RKO (cell line): Measurements from ENCODE around the gene SIK3.

Experiments
- DNase-seq: peaks from one replicate; pipeline ENCODE4 v3.0.0-alpha.2; 2016; ENCODE audit warnings: low spot score

SIK3 gene

GRCh38 chr11:116930177-116930576, 168.1 kb downstream of the SIK3 start:
- DNase-seq: no peak

DNA sequence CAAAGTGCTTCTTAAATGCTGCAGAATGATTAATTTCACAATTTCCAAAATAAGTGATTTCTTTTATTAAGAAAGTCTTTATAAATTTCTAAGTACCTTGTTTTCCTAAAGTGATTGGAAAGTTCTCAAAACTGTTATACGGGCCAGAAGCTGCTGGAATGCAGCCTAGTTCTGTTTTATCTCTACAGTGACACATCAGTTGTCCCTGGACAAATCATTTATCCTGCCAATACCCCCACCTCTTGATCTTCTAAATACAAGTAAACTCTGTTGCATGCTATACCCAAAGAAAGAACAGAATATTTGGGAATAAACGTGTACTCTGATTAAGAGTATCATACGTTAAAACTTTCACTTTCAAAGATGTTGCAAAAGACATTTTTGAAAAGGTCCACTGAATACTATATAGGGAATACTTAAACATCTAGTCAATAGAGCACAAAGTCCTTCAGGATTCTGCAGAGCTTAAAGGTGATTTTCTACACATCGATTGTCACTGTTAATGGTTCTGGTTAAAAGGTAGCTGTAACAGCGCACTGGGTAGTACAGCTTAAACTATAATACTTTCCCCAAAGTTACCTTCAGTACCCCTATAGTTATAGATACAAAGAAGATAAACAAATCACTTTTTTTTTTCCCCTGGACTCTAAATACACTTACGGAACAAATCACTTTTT, 168.7 kb downstream of the SIK3 start:
- no peak for DNase-seq

DNA sequence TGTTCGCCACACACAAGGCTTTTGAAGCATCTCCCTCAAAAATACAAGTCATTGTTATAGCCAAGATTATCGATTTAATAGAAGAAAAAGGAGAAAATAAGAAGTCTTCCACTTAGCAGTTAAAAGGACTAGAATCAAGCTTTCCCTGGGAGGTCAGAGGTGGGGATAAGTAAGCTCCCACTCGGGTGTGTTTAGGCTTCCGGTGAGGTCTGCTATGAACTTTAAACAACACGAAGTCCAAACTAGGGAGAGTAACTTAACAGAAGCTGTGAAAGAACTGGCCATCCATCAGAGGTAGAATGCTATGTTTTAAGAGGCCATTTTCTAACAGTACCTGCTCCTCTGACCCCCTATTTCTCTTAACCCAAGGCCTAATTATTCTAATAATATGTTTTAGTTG, 169.4 kb downstream of the SIK3 start:
- no peak for DNase-seq

DNA sequence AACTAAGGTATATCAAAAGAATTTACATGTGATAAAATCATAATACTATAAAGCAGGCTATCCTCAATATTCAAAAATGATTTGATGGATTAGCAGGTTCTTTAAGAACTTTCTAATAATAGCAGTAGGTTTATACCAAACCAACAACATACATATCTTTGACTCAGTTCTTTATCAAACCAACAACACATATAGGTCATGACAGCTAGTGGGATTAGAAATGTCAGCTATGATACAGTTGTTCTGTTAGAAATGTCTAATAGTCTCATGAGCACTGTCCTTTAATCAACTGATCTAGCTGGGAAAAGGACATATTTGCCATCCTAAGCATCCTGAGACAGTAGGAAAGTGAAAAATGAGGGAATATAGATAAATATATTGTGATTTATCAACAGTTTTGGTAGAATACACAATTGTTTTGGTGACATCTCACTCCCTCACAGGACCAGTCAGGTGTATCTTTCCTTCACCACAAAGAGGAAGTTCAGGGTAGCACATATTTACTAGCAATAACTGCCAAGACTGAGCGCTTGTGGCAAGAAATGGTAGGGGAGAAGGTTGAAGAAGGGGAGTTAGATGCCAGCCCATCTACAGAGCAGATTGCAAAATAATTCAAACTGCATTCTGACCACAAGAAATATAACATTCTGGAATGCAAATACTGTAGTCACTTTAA, 170.0 kb downstream of the SIK3 start:
- no peak for DNase-seq

GRCh38 chr11:116927163-116927974, 170.9 kb downstream of the SIK3 start:
- DNase-seq: peak; percentile 15

DNA sequence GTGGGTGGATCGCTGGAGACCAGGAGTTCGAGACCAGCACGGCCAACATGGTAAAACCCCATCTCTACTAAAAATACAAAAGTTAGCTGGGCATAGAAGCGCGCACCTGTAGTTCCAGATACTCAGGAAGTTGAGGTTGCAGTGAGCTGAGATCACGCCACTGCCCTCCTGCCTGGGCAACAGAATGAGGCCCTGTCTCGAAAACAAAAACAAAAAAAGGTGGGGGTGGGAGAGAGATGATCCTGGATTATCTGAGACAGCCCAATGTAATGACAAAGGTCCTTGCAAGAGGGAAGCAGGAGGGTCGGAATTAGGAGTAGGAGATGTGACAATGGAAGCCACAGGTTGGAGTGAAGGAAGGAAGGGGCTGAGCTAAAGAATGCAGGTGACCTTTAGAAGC, 173.2 kb downstream of the SIK3 start:
- no peak for DNase-seq

- DNase-seq: no peak
These were observed 179.1 kb downstream of the SIK3 start for GRCh38 chr11:116918925-116919655.

DNA sequence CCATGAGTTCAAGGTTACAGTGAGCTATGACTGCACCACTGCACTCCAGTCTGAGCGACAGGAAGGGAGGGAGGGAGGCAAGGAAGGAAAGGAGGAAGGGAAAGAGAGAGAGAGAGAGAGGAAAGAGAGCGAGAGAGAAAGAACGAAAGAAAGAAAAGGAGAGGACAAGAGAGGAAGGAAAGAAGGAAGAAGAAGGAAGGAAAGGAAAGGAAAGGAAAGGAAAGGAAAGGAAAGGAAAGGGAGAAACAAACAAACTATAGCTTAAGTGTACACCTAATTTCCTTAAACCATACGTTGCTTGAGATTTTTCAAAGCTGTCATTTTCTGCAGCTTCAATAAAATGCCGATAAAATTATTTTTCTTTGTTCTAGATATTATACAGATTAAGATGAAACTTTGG, 180.6 kb downstream of the SIK3 start:
- DNase-seq: no peak

DNA sequence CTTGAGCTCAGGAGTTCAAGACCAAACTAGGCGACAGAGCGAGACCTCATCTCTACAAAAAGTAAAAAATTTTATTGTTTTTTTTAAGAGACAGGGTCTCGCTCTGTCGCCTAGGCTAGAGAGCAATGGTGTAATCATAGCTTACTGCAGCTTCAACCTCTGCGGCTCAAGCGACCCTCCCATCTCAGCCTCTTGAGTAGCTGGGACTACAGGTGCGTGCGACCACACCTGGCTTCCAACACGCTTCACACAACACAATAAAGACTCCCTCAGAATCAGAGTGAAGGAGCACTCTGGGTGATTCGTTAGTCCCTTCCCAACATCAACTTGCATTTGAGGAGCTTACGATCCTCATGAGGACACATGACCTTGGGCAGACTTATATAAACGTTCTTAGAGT, 181.3 kb downstream of the SIK3 start:
- no peak for DNase-seq

- no peak for DNase-seq
These were observed 182.2 kb downstream of the SIK3 start for GRCh38 chr11:116916052-116916451.

DNA sequence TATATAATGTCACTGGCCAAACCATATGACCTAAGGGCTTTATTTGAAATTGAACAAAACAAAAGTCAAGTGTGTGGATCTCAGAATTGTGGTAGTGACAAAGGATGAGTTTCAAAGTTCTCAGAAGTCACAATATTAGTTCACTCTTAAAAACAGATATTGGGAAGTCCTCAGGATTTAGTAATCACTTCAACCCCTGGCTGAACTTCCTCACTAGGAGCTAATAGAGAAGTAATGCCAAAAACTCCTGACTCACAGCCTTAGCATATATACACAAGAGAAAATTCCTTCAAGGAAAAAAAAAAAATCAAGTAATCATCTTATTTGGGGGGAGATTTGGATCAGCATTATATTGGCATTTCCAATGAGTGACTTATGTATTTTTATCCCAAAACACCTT, 185.2 kb downstream of the SIK3 start:
- no peak for DNase-seq

DNA sequence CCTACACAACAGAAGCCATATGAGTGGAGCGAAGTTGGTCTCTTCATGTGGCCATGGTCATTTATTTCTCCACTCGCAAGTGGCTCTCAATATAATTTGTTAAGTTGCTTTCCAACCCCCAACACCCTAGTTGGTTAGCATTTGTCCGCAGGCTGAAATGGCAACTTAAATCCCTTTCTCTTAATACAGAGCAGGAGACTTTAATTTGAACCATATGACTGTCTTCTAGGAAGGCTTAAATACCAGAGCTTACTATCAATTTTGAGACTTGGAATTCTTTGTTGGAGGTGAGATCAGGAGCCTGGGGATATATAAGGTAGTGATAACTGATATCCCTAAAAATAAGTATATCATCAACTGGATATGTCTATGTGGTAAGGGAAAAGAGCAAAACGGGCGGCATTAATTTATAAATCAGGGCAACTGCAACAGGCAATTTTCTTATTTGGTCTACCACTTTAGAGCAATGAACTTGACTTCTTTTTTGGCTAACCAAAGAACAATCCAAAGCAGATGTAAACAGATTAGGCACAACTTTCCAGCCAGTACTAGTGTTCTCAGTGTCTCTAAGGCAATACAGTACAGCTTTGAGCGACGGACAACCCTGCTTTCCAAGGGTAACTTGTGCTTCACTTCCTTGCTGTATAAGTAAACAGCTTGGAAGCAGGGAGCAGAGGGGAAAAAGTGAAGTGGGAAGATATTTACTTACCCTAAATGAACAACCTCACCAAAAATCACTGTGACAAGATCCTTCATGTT, 186.1 kb downstream of the SIK3 start:
- DNase-seq: no peak

DNA sequence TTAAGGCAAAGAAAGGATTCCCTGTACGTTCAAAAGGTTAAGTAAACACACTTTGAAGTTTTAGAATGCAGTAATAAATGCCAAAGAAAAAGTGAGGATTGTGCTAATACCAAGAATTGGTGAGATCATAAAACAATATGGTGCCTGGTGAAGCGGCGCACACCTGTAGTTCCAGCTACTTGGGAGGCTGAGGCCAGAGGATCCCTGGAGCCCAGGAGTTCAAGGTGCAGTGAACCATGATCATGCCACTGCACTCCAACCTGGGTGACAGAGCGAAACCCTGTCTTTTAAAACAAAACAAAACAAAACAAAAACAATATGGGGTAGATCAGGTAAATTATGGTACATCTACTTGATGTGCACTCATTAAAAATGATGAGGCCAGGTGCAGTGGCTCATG, 187.4 kb downstream of the SIK3 start:
- no peak for DNase-seq

DNA sequence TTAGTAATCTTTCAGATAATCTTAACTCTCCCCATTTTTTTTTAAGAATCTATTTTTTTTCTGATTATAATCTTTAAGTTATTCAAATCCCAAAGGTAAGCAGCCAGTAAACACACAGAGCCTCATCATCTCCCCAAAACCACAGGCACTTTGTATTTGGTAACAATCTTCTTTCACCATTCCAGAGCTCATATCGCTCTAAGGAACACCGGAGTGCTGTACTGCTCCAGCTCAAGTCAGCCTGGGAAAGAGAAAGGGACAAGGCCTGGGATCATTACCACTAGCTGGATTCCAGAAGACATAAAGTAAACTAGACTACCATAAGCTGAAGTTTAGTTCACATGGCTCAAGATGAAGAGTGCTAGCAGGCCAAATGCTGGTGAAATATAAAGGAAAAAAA, 187.8 kb downstream of the SIK3 start:
- DNase-seq: no peak

DNA sequence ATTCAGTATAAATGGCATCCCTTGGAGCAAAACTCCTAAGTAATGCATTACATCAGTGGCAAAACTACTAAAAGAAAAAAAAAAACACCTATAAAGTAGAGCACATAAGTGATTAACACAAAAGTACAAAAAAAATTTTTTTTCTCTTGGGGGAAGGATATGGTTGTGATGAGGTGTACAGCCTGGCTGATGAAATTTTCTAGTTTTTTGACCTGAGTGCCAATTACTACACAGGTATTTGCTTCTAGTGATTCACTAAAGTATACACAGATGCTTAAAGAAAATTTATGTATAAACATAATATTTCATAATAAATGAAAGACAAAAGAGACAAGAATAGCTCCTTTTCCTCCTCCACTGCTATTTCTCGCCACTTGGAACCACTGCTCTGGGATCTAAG, 189.0 kb downstream of the SIK3 start:
- no peak for DNase-seq

- DNase-seq: no peak
These were observed 191.7 kb downstream of the SIK3 start for GRCh38 chr11:116906479-116906878.

GRCh38 chr11:116903090-116903489, 195.1 kb downstream of the SIK3 start:
- no peak for DNase-seq

- no peak for DNase-seq
These were observed 196.1 kb downstream of the SIK3 start for GRCh38 chr11:116901964-116902688.

- DNase-seq: no peak
These were observed 197.0 kb downstream of the SIK3 start for GRCh38 chr11:116901211-116901610.

DNA sequence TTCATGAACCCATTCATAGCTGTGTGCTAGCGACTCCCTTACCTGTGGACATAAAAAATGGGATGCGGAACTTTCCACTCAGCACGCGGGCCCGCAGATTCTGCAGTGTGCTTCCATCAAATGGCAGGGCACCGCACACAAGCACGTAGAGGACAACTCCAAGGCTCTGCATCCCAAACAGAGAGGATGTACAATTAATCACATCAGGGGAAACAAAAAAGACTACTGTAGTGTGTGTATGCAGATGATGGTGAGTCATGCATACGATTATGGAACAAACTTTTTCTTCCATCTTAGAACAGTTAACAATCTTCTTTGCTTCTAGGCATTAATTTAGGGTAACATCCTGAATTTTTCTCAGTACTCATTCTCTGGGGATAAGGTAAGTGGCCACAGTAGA, 202.0 kb downstream of the SIK3 start:
- DNase-seq: no peak
